ENCODE measurements around the gene MIPEP. TPM values are rescaled to one million over a fixed set of nuclear protein-coding genes. Genes with fewer than 3 reads are reported as not detected.
"Not testable (repeated sequence)": the region's sequence is repeated elsewhere in the genome, so short reads cannot be mapped to it uniquely, and the experiment has no call there.

The MIPEP gene
- total RNA-seq, 1 donor from 2014 or later, result 45.1 TPM

GRCh38 chr13:23894746-23895145, 5.5 kb upstream of the MIPEP start:
- intact Hi-C loops (cut with DNase I); DNase-seq; ATAC-seq (ENCODE audit: poor library complexity): not testable (repeated sequence)

GRCh38 chr13:23893791-23894190, 4.6 kb upstream of the MIPEP start:
- intact Hi-C loops (cut with DNase I); ATAC-seq (ENCODE audit: poor library complexity); DNase-seq: not testable (repeated sequence)

GRCh38 chr13:23889615-23890607, 711 bp upstream of the MIPEP start:
- DNase-seq (no peak), ATAC-seq (ENCODE audit: poor library complexity) (no peak)
- intact Hi-C loops (cut with DNase I), result no loop called here

- intact Hi-C loops (cut with DNase I); DNase-seq; ATAC-seq (ENCODE audit: poor library complexity): not testable (repeated sequence)
Measured at GRCh38 chr13:23884361-23884760, 4.8 kb downstream of the MIPEP start.

GRCh38 chr13:23883255-23883654, 5.9 kb downstream of the MIPEP start:
- intact Hi-C loops (cut with DNase I), result no loop called here
- no peak for DNase-seq

GRCh38 chr13:23881402-23881800, 7.8 kb downstream of the MIPEP start:
- ATAC-seq (ENCODE audit: poor library complexity); DNase-seq; intact Hi-C loops (cut with DNase I): not testable (repeated sequence)

More at GRCh38 chr13:23883255-23883654, 5.9 kb downstream of the MIPEP start:
- ATAC-seq (ENCODE audit: poor library complexity), result no peak

GRCh38 chr13:23880493-23881401, 8.5 kb downstream of the MIPEP start:
- DNase-seq; intact Hi-C loops (cut with DNase I); ATAC-seq (ENCODE audit: poor library complexity): not testable (repeated sequence)

- intact Hi-C loops (cut with DNase I), result no loop called here
- no peak for ATAC-seq (ENCODE audit: poor library complexity)
- DNase-seq, result no peak
Measured at GRCh38 chr13:23877286-23877685, 11.9 kb downstream of the MIPEP start.

GRCh38 chr13:23876265-23876664, 12.9 kb downstream of the MIPEP start:
- no peak for ATAC-seq (ENCODE audit: poor library complexity)
- DNase-seq, result no peak
- intact Hi-C loops (cut with DNase I), result no loop called here

- ATAC-seq (ENCODE audit: poor library complexity), result peak; percentile 59
- no peak for DNase-seq
- intact Hi-C loops (cut with DNase I), result loop anchor here (2.0 kb wide), 1 partner anchor 405 kb away; no protein-coding TSS in a partner anchor
Measured at GRCh38 chr13:23871616-23872220, 17.5 kb downstream of the MIPEP start.

- DNase-seq, result no peak
- intact Hi-C loops (cut with DNase I), result loop anchor here (2.0 kb wide), 1 partner anchor 404 kb away; no protein-coding TSS in a partner anchor
- peak; percentile 18 for ATAC-seq (ENCODE audit: poor library complexity)
Measured at GRCh38 chr13:23870356-23871140, 18.7 kb downstream of the MIPEP start.

- DNase-seq (no peak), ATAC-seq (ENCODE audit: poor library complexity) (no peak)
- intact Hi-C loops (cut with DNase I), result no loop called here
Measured at GRCh38 chr13:23868521-23868920, 20.7 kb downstream of the MIPEP start.

- intact Hi-C loops (cut with DNase I), result no loop called here
- ATAC-seq (ENCODE audit: poor library complexity), result no peak
- no peak for DNase-seq
Measured at GRCh38 chr13:23867027-23867491, 22.1 kb downstream of the MIPEP start.

- DNase-seq, result no peak
- intact Hi-C loops (cut with DNase I), result no loop called here
Measured at GRCh38 chr13:23866420-23867026, 22.7 kb downstream of the MIPEP start.

GRCh38 chr13:23865906-23866305, 23.3 kb downstream of the MIPEP start:
- ATAC-seq (ENCODE audit: poor library complexity), result no peak
- intact Hi-C loops (cut with DNase I), result no loop called here
- no peak for DNase-seq

More at GRCh38 chr13:23866420-23867026, 22.7 kb downstream of the MIPEP start:
- no peak for ATAC-seq (ENCODE audit: poor library complexity)

- ATAC-seq (ENCODE audit: poor library complexity) (no peak), DNase-seq (no peak)
- intact Hi-C loops (cut with DNase I), result no loop called here
Measured at GRCh38 chr13:23865026-23865425, 24.2 kb downstream of the MIPEP start.

- intact Hi-C loops (cut with DNase I), result no loop called here
- DNase-seq, result no peak
- ATAC-seq (ENCODE audit: poor library complexity), result no peak
Measured at GRCh38 chr13:23861310-23861709, 27.9 kb downstream of the MIPEP start.

Measured in Right ventricle myocardium superior (tissue), 1 donor.